NCI-H1694 (cell line): ENCODE results near the gene PRKCH.
A peak's percentile ranks its signal among the peaks of the same experiment; 100 is the strongest.

ENCODE experiments used
- DNase-seq: peaks from one replicate; lab custom pipeline; 2025; lab: John Stamatoyannopoulos, UW

Gene PRKCH

DNA sequence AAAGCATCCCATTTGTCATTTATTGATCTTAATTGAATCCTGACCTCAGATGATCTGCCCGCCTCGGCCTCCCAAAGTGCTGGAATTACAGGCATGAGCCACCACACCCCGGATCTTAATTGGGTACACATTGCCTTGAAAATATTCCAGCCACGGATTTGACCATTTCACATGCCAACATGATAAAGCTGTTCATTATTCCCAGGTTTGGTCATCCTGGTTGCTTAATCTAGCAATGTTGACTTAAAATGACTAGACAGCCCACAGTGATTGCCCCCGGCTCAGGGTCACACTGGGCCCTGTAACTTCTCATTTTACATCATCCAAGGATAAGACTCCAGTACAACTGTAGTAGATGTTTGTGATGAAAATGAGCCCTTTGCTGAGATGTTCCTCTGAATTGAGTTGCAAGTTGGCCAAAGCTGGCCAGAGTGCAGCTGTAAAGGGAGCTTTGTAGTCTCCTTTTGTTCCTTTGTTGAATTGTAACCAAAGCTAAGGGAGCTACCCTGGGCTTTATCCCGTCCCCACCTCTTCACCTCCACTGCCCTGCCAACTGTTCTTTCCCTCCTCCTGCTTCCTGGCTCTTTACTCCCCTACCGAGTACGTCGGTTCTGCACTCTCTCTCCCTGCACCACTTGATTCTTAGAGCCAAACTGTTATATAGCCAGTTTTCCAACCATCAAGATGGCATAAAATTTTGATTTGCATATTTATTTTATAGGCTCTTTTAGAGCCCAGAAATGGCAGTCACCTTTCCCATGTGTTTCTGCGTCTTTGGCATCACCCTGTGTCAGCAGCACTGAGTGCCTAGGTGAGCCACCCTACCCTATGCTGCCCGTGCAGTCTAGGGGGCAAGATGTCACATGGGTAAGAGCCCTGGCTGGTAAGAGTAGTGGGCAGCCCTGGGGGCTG, 232.6 kb downstream of the PRKCH start:
- DNase-seq, result no peak

DNA sequence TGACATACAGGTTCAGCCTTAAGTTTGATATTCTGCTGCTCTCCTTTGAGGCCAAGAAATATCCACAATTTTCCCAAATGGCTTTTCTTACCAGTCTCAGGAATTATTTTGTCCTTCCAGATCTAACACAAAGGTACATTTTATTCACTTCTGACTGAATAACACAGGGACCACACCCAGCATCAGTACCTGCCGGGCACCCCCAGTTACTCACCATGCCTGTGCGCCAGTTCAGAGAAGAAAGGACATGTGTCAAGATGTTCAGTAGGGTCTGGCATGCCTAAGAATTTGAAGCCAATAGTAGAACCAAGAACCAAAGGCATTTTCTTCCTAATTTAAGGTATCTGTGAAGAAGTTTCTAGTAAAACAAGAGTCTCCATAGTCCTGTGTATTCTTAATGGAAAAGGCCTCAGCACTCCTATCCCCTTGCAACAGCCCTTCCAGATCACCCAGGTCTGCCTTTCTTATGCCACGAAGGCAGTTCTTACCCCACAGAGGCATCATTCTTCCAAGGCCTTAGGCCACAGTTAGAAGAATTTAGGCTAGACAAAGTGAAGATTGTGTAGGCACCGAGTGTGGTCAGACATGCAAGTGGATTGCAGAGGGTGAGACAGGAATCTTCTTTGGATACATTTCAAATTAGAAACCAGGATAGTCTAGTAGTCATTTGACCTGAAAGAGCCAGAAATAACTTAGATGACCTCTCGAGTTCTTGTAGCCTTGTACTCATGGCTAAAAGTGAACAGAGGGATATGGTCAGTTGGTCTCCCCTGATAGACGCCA, 233.9 kb downstream of the PRKCH start:
- DNase-seq, result no peak

- DNase-seq, result no peak
Observed at GRCh38 chr14:61556455-61556854, 235.1 kb downstream of the PRKCH start.

DNA sequence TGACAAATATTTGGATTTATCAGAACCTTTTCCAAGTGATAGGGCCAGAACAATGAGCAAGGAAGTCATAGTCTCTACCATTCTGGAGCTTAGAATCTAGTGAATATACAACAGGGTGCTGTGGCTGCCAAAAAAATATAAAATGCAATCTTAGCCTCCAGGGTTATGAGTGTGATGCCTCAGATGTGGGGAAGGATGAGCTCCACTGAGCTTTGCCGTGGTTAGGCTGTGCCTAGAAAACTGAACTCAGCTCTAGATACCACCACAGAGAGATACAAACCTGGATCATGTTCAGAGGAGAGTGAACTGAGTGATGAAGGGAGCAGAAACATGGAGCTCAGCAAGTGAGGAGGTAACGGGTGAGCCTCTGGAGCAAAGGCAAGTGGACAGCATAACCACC, 235.9 kb downstream of the PRKCH start:
- no peak for DNase-seq

DNA sequence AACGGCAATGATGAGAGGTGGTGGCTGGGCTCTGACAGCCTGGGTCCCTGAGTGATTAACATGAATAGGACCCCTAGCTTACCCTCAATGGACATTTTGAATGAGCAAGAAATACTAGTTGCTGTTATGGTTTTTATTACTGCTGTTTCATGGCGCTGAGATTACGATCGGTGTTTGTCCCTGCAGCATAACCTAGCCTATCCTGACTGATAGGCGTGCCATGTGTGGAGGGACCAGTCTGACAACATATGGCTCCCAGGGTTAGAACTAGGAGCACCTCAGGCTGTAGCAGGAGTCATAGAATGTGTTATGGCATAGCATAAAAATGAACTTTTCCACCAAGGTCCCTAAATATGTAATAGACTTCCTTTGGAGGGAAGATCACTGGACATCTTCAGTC, 236.5 kb downstream of the PRKCH start:
- DNase-seq, result no peak

DNA sequence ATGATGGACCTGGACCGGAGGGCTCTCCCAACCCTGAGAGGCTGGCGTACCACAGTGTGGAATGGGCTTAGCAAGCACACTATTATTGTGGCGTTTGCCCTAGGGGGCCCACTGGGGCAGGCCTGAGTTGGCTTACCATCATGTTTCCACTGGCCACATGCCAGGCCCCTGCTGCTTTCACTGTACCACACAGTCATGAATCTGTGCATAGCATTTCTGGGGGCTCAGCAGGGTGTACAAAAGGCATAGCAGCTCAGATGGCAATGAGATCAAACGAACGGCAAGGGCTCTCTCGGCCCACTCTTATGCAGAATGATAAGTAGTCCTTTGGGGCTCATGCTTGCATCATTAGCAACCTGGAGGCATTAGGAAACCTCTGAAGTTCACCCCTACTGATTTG, 236.9 kb downstream of the PRKCH start:
- DNase-seq, result peak; percentile 29

- no peak for DNase-seq
Observed at GRCh38 chr14:61559641-61560201, 238.3 kb downstream of the PRKCH start.

- no peak for DNase-seq
Observed at GRCh38 chr14:61560323-61560722, 238.9 kb downstream of the PRKCH start.

DNA sequence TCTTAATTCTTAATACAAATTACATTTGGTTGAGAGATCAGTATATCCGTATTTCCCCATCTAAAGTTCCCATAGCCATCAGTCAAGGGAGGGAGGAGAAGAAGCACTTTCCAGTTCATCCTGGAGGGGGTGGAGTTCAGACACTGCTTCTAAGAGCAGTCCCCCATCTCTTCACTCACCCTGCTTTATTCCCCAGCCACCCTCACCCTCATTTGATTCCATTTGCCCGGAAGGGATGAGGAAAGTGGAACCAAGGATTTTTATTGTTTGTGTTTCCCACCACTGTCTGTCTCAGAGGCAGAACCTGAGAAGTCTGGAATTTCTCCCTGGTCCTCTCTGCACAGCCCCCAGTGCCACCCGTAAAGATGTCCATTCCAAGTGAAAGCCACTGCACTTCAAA, 239.7 kb downstream of the PRKCH start:
- no peak for DNase-seq

DNA sequence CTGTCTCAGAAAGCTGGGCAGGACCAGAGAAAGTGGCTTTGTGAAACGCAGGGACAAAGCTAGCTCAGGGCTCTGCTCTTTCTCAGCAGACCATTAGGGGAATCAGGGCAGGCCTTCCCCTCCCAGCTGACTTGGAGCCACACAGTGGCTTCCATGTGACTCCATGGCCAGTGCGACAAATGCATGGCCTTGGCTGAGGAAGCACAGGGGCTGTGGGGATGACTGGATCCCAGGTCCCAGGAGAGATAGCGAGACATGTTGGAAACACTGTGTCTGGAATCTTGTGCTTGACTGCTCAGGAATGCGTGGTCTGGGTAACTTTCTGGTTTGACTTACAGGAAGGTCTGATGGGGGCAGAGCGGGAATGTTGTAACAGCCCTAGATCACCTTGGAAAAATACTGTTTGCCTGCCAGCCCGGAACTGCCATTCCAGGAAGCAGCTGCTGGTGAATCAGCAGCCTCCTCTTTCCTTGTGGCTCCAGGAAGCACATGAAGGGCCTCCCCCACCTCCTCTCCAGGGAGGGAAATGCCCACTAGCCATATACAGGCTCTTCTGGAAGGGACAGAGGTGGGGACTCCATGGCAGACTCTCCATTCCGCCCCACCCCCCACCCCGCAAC, 240.4 kb downstream of the PRKCH start:
- DNase-seq, result no peak

DNA sequence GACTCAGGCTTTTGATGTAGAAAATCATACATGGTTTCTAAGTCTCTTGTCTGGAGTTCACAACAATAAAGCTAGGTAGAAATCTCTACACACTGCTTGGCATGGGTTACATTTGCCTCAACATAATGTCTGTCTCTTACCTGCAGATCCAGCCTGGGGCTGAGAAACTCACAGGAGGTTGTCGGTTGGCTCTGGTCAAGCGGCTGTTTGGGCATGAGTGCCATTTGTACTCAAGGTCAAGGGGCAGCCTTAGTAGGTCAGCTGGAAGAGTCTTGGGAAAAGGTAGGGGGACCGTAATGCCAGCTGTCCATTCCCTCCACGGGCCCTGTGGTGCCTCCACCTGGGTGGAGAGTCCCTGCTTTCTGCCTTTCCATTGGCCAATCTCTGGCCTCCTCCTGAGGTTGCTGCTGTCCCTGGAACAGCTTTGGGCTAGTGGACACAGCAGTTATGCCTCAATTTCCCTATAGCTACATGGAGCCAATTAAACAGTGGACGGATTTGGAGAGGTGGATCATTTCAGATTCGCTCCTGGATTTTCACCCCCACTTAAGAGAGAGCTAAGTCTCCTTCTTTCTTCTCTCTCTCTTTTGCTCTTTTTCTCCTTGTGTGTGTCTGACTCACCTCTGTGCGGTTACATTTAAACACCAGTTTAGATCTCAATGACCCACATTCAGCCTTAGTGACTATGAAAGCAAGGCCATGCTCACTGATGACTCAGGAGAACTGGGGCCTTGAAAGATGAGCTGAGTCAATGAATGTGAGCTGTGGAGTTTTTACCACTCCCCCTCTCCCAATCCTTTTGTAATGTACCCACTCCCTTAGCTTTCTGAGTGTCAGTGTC, 241.2 kb downstream of the PRKCH start:
- no peak for DNase-seq

GRCh38 chr14:61563162-61563511, 241.8 kb downstream of the PRKCH start:
- no peak for DNase-seq

DNA sequence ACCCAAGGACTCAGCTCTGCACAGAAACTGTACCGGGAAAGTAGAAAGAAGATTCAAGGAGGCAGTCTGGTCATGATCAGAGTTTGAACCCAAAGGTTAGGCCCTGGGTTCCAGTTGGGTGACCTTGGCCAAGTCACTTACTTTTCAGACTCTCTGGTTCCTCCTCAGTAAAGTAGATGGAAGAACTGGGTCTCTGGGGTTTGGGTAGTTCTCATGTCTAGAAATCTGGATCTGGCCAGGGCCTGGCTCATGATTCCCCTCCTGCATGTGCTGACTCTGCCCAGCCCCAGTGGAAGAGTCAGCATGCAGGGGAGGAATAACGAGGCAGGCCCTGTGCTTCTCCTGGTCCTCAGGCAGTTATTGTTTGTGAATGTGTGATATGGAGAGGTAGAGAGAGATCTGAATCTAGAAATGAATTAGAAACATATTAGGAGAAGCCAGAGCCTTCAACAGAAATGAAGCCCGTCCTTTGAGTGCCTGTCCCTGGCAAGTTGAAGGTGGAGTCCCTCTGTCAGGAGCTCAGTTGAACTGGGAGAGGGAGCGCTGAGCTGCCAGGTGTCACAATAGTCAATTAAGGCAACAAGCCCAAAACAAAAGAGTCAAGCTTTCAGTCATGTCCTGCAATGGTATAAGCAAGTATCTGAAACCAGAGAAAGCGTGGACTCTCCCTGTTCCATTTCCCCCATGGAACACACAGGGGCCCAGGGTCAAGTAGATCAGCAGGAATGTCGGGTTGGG, 242.7 kb downstream of the PRKCH start:
- DNase-seq, result no peak

GRCh38 chr14:61564618-61565091, 243.3 kb downstream of the PRKCH start:
- no peak for DNase-seq

DNA sequence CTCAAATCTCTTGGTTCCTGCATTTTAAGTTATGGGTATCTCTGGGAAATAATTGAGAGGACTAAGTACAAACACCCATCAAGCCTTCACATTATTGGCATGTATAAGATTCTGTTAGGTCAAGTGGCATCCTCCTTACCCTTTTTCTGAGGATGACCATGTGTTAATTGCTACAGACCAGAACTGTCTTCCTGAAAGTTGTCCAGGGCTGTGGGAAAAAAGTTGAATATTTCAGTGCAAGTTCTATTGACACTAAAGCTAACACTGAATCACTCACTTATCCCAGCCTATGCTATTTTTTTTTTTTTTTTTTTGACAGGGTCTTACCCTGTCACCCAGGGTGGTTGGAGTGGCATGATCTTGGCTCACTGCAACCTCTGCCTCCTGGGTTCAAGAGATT, 243.8 kb downstream of the PRKCH start:
- DNase-seq, result no peak

DNA sequence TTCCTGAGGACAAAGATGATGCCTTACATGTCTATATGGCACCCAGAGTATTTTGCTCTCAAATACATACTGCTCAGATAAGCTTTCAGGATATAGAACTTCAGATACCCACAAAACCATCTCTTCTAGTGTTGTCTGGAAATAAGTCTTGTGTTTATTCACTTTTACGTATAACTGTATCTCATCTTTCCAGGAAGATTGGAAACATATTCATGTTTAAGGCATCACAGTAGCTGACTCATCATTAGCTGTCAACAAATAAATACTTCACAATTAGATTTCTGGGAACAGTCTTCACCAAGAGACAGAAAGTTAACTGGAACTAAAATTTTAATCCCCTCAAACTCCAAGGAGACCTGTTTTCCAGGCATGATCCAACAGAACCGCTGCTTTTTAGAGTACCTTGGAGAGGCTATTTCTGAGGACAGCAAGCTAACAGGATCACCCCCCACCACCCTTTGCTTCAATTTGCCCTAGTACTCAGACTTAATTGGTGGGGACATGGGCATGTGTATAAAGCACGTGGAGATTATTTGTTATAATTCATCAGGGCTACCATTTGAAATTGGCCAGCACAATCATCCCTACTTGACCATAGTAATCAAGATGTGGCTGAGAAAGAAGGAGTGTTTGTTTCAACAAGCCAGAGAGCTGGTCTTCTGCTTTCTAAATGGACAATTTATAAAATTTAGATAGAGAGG, 244.6 kb downstream of the PRKCH start:
- DNase-seq, result no peak

GRCh38 chr14:61566537-61567225, 245.3 kb downstream of the PRKCH start:
- DNase-seq, result no peak

DNA sequence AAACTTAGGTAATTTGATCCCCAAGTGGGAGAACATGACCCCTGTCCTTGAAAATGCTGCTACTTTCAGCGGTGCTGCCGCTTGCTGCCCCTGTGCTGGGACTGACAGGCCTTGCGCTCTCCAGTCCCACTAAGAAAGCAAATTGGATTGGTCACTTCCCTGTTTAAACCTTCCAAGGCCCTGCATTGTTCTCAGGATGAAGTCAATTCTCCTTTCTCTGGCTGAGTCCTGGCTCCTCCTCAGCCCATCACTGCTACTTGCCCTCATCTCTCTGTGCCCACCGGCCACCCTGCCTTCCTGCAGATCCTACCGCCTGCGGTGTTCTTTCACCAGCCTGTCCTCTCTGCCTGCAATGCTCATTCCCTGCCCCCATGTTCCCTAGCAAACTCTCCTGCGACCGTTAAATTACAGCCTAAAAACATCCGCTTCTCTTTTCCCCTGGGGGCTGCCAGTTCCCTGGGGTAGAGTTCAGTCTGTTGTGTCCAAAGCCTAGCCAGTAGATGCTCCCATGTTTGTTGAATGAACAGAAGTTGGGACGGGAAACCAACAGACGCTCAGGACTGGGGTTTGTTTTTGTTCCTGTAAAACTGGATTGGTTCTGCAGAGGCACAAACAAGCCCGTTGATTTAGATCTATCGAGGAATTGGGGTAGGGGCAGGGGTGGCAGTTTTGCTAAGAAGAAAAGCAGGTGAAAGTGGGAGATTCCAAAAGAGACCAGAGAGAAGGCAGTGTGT, 246.6 kb downstream of the PRKCH start:
- no peak for DNase-seq

GRCh38 chr14:61568572-61569011, 247.2 kb downstream of the PRKCH start:
- no peak for DNase-seq
